NT2/D1 (cell line): ENCODE results near the gene USP15.

Experiments used
- DNase-seq: peaks from one replicate; pipeline ENCODE4 v3.0.0-alpha.2; 2011; ENCODE audit warnings: low read depth, low spot score
- H3K27me3 ChIP-seq: 2 replicates; pipeline ENCODE4 v1.6.0; 2011; ENCODE audit warnings: mild to moderate bottlenecking; ENCODE audit not compliant: insufficient read length, insufficient read depth
- H3K36me3 ChIP-seq: 2 replicates; pipeline ENCODE4 v1.6.1; 2011; ENCODE audit warnings: mild to moderate bottlenecking, low read length, mixed read lengths; ENCODE audit not compliant: insufficient read depth, insufficient read length
- H3K4me1 ChIP-seq: 2 replicates; pipeline ENCODE4 v1.5.1; 2011; ENCODE audit not compliant: insufficient read depth, insufficient read length
- H3K4me3 ChIP-seq: 2 replicates; pipeline ENCODE4 v1.5.1; 2011; ENCODE audit warnings: low read depth; ENCODE audit not compliant: insufficient read length
- H3K9ac ChIP-seq: 2 replicates; pipeline ENCODE4 v1.6.0; 2011; ENCODE audit warnings: low read depth; ENCODE audit not compliant: insufficient read length
- H3K9me3 ChIP-seq: 2 replicates; pipeline ENCODE4 v1.5.1; 2011; ENCODE audit warnings: mild to moderate bottlenecking, low read length; ENCODE audit not compliant: insufficient read depth
- SUZ12 ChIP-seq: IDR thresholded peaks from 2 replicates; pipeline ENCODE4 v1.6.1; 2011; ENCODE audit not compliant: insufficient read length, insufficient read depth; ENCODE audit errors: extremely low read depth
- YY1 ChIP-seq: IDR thresholded peaks from 2 replicates; pipeline ENCODE4 v1.6.1; 2011; ENCODE audit not compliant: insufficient read length, insufficient read depth
- ZNF274 ChIP-seq: IDR thresholded peaks from 2 replicates; pipeline ENCODE4 v1.6.1; 2011; ENCODE audit warnings: mild to moderate bottlenecking, low read depth, low read length

The USP15 gene

DNA sequence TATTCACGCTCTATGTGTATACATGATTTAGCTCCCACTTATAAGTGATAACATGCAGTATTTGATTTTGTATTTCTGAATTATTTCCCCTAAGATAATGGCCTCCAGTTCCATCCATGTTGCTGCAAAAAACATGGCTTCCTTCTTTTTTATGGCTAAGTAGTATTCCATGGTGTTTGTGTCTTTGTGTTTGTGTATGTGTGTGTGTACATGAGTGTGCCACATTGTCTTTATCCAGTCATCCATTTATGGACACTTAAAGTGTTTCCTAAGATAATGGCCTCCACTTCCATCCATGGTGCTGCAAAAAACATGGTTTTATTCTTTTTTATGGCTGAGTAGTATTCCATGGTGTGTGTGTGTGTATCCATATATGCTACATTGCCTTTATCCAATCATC is 25.1 kb downstream of the USP15 start:
- no peak overlapping the region for H3K4me3 ChIP-seq
- DNase-seq, result no peak
- peaks cover 1% of the 10 kb centered on the region; the same call in 1 of the 2 replicates for H3K9me3 ChIP-seq
- H3K27me3 ChIP-seq, result no peaks in the 10 kb centered on the region
- H3K4me1 ChIP-seq, result no peaks in the 10 kb centered on the region
- no peaks in the 10 kb centered on the region for H3K36me3 ChIP-seq
- no peak overlapping the region for H3K9ac ChIP-seq
- TF ChIP-seq YY1 (no peak), SUZ12 (no peak), ZNF274 (no peak)

DNA sequence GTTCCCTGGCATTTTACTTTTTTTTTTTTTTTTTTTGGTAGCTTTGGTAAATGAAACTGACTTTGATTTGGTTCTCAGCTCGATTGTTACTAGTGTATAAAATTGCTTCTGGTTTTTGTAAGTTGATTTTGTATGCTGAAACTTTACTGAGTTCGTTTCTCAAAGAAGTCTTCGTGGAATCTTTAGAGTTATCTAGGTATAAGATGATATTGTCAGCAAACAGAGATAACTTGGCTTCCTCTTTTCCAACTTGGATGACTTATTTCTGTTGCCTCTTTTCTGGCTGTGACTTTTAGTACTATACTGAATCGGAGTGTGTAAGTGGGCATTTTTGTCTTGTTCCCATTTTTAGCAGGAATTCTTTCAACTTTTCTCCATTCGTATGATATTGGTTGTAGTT is 28.1 kb downstream of the USP15 start:
- H3K4me1 ChIP-seq, result peaks cover 4% of the 10 kb centered on the region
- H3K9me3 ChIP-seq, result peaks cover 6% of the 10 kb centered on the region; the same call in 1 of the 2 replicates
- H3K9ac ChIP-seq, result no peak overlapping the region
- no peak overlapping the region for H3K4me3 ChIP-seq
- no peaks in the 10 kb centered on the region for H3K36me3 ChIP-seq
- TF ChIP-seq ZNF274 (no peak), SUZ12 (no peak), YY1 (no peak)
- no peak for DNase-seq
- no peaks in the 10 kb centered on the region for H3K27me3 ChIP-seq

DNA sequence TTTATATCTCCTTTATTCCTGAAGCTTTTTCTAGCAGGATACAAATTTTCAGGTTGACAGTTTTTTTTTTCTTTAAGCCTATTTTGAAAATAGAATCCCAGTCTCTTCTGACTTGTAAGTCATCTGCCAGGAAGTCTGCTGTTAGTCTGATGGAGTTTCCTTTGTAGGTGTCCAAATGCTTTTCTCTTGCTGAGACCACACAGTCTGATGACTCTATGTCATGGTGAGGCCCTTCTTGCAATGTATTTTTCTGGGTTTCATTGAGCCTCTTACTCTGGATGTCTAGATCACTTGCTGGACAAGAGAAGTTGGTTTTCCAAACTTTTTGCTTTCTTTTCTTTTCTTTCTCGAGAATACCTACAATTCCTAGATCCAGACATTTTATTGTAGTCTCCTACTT is 30.6 kb downstream of the USP15 start:
- peaks cover 7% of the 10 kb centered on the region for H3K4me1 ChIP-seq
- H3K9me3 ChIP-seq, result peaks cover 6% of the 10 kb centered on the region; the same call in 1 of the 2 replicates
- H3K9ac ChIP-seq, result no peak overlapping the region
- no peak for DNase-seq
- no peaks in the 10 kb centered on the region for H3K27me3 ChIP-seq
- H3K4me3 ChIP-seq, result no peak overlapping the region
- H3K36me3 ChIP-seq, result peaks cover 7% of the 10 kb centered on the region
- TF ChIP-seq ZNF274 (no peak), YY1 (no peak), SUZ12 (no peak)

DNA sequence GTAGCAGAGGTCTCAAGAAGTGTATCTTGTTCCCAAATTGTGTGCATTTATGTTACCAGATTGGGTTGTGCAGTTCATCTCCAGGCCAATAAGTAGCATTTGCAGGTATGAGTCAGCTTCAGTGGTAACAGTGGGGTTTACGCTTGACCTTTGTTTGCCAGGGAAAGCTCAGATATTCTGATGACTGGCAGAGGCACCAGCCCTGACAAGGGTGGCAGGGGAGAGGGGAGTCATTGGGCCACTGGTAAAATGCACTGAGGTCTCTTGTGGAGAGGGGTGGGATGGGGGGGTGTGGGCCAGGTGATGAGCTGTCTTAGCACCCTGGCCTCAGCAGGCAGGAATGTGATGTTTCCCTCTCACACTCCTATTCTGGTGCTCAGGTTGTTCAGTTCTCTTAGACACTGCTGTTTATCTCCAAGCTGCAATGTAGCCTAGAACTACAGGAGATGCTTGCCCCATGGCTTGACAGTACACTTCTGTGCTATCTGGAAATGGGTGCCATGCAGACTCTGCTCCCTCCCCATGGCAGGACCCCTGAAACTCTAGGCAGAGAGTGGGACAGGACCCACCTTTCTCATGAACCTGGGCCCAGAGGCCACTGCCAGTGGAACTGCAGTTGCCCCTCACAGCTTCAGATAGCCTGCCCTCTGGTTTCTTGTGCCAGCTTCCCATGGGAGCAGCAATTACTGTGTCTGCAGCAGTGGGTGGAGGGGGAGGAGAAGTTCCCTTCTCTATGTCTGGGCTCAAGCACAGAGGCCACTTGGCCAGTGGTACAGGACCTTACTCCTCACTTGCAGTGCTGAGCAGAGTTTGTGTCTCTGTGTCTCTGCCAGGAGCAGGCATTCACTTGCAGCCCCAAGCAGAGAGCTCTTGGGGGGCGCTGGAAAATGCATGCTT is 31.9 kb downstream of the USP15 start:
- DNase-seq, result no peak
- Histone ChIP-seq H3K36me3 (peaks cover 16% of the 10 kb centered on the region), H3K4me3 (no peak overlapping the region), H3K9ac (no peak overlapping the region), H3K9me3 (peaks cover 6% of the 10 kb centered on the region; the same call in 1 of the 2 replicates), H3K4me1 (peaks cover 8% of the 10 kb centered on the region), H3K27me3 (no peaks in the 10 kb centered on the region)
- TF ChIP-seq YY1 (no peak), ZNF274 (no peak), SUZ12 (no peak)

DNA sequence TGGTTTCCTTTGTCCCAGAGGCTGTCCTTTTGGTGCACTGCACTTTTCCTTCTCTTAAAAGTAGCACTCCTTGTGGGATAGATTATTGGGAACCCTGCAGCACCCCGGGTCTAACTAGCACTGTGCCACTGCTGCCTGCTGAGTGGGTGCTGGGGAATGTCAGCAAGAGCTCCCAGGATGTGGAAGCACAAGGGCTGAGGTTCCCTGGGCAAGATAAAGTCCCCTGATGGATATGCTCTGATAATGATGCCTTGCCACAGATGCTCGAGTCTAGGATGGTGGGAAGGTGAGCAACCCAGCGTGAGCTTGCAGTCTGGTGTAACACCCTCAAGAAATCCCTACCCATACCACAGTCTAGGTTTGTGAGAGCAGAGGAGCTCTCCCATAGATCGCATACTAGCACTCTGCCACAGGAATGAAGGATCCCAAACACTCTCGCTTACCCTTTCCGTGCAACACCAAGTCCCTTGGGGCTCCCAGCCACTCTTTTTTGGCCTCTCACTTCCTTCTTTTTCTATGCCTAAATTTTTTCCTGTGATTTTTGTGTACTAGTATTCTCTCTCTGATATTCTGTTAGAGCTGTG is 32.6 kb downstream of the USP15 start:
- Histone ChIP-seq H3K4me3 (no peak overlapping the region), H3K4me1 (peaks cover 8% of the 10 kb centered on the region), H3K27me3 (no peaks in the 10 kb centered on the region), H3K9me3 (peaks cover 6% of the 10 kb centered on the region; the same call in 1 of the 2 replicates), H3K36me3 (peaks cover 20% of the 10 kb centered on the region), H3K9ac (no peak overlapping the region)
- no peak for DNase-seq
- TF ChIP-seq ZNF274 (no peak), YY1 (no peak), SUZ12 (no peak)

DNA sequence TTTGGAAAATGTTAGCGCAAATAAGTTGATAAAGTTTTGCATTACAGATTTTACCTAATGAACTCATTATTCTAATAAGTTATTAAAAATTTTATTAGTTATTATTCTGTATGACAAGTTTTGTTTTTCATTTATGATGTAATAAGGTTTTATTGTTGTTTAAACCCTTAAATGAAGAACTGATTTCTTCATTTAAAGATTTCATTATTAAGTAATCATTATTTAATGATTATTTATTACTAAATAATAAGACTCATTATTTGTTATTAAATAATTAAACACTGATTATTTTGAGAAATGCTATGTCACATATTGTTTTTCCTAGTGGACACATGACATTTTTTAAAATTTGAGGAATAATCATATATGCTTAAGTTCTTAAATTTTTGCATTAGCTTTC is 34.2 kb downstream of the USP15 start:
- H3K27me3 ChIP-seq, result no peaks in the 10 kb centered on the region
- peaks cover 8% of the 10 kb centered on the region for H3K4me1 ChIP-seq
- H3K4me3 ChIP-seq, result no peak overlapping the region
- H3K9ac ChIP-seq, result no peak overlapping the region
- peaks cover 6% of the 10 kb centered on the region; the same call in 1 of the 2 replicates for H3K9me3 ChIP-seq
- peaks cover 24% of the 10 kb centered on the region for H3K36me3 ChIP-seq
- TF ChIP-seq ZNF274 (no peak), YY1 (no peak), SUZ12 (no peak)
- DNase-seq, result no peak

DNA sequence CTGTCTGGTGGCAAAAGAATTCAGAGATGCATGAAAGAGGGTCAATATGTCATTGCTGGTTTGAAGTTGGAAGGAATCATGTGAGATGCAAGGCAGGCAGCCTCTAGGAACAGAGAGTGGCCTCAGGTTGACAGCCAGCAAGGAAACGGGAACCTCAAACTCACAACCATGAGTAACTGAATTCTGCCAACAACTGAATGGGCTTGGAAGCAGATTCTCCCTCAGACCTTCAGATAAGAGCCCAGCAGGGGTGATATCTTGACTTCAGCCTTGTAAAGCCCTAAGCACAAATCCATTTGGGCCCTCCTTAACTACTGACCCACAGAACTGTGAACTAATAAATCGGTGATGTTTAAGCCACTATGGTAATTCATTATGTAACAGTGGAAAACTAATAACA is 35.8 kb downstream of the USP15 start:
- Histone ChIP-seq H3K4me3 (no peak overlapping the region), H3K27me3 (no peaks in the 10 kb centered on the region), H3K4me1 (peaks cover 8% of the 10 kb centered on the region), H3K9me3 (no peaks in the 10 kb centered on the region), H3K9ac (no peak overlapping the region), H3K36me3 (peaks cover 24% of the 10 kb centered on the region)
- DNase-seq, result no peak
- TF ChIP-seq YY1 (no peak), SUZ12 (no peak), ZNF274 (no peak)
